ENCODE results near the gene U2AF2.

Gene U2AF2

GRCh38 chr19:55652311-55653128, 2.3 kb upstream of the U2AF2 start:
- peaks cover 13% of the 10 kb centered on the region for H3K36me3 ChIP-seq (ENCODE audit: low read depth)
- H3K4me3 ChIP-seq (ENCODE audit: severe bottlenecking): no peak overlapping the region
- no peak for ATAC-seq (ENCODE audit: low read depth)
- no peak overlapping the region for H3K27ac ChIP-seq (ENCODE audit: poor library complexity, severe bottlenecking)
- DNase-seq (ENCODE audit: low spot score): peak; percentile 67
- H3K4me1 ChIP-seq (ENCODE audit: insufficient read depth, poor library complexity, severe bottlenecking): no peaks in the 10 kb centered on the region
- no peaks in the 10 kb centered on the region for H3K9me3 ChIP-seq (ENCODE audit: severe bottlenecking)
- TF ChIP-seq CTCF (IDR thresholded peaks at IDR 0.05; ENCODE audit: poor library complexity, severe bottlenecking): no peak
- no peaks in the 10 kb centered on the region for H3K27me3 ChIP-seq (ENCODE audit: insufficient read depth, poor library complexity, severe bottlenecking)

- DNase-seq (ENCODE audit: low spot score) (peak; percentile 96), ATAC-seq (ENCODE audit: low read depth) (peak; percentile 43)
- TF ChIP-seq CTCF (IDR thresholded peaks at IDR 0.05; ENCODE audit: poor library complexity, severe bottlenecking): peak; percentile 99
- peak overlapping the region; percentile 78 for H3K4me3 ChIP-seq (ENCODE audit: severe bottlenecking)
- H3K36me3 ChIP-seq (ENCODE audit: low read depth): peaks cover 15% of the 10 kb centered on the region
- H3K9me3 ChIP-seq (ENCODE audit: severe bottlenecking): no peaks in the 10 kb centered on the region
- peak overlapping the region; percentile 93 for H3K27ac ChIP-seq (ENCODE audit: poor library complexity, severe bottlenecking)
- H3K27me3 ChIP-seq (ENCODE audit: insufficient read depth, poor library complexity, severe bottlenecking): no peaks in the 10 kb centered on the region
- H3K4me1 ChIP-seq (ENCODE audit: insufficient read depth, poor library complexity, severe bottlenecking): peaks cover 4% of the 10 kb centered on the region
These were observed 1.0 kb upstream of the U2AF2 start for GRCh38 chr19:55653651-55654322.

DNA sequence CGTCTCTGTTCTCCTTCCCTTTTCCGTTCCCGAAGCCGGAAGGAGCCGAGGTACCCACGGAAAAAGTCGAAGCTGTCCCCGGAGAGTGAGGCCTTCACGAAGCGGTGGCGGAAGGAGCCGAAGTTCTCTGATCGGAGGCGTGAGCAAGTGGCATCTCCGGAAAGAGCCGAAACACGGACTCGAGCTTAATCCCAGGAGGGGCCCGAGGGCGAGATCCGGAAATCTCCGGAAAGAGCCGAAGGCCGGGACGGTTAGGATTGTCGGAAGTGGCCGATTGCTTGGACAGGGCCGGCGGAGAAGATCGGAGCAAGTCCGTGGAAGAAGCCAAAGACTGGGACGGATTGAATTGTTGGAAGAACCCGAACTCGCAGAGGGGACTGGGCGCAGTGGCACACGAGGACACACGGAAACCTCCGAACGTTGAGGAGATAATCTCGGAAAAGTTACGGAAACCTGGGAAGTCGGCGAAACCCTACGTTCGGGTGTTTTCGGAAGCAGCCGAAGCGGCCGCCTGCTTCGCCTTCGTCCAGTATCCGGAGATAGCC, 440 bp upstream of the U2AF2 start:
- Histone ChIP-seq H3K4me3 (ENCODE audit: severe bottlenecking) (peak overlapping the region; percentile 78), H3K36me3 (ENCODE audit: low read depth) (peaks cover 21% of the 10 kb centered on the region), H3K9me3 (ENCODE audit: severe bottlenecking) (no peaks in the 10 kb centered on the region), H3K4me1 (ENCODE audit: insufficient read depth, poor library complexity, severe bottlenecking) (peaks cover 4% of the 10 kb centered on the region), H3K27me3 (ENCODE audit: insufficient read depth, poor library complexity, severe bottlenecking) (no peaks in the 10 kb centered on the region), H3K27ac (ENCODE audit: poor library complexity, severe bottlenecking) (peak overlapping the region; percentile 93)
- peak; percentile 76 for ATAC-seq (ENCODE audit: low read depth)
- TF ChIP-seq CTCF (IDR thresholded peaks at IDR 0.05; ENCODE audit: poor library complexity, severe bottlenecking): no peak
- DNase-seq (ENCODE audit: low spot score): peak; percentile 99

DNA sequence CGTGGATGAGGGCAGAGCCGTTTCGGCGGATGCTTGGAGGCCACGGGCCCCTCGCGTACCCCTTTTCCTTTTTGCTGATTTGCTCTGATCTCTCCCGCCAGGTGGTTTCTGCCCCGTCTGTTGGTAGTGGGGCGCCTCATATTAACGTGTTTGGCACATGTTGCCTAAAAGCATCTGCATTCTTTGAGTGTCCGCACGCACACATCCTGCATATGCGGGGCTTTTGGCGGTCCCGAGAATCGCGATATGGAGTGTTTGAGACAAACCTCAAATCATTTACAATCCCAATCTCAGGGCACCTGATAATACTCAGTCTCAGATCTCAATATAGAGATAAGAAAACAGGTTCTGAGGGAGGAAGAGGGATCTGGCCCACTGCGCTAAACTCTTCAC, 809 bp downstream of the U2AF2 start:
- Histone ChIP-seq H3K4me3 (ENCODE audit: severe bottlenecking) (peak overlapping the region; percentile 78), H3K9me3 (ENCODE audit: severe bottlenecking) (no peaks in the 10 kb centered on the region), H3K27ac (ENCODE audit: poor library complexity, severe bottlenecking) (peak overlapping the region; percentile 93), H3K27me3 (ENCODE audit: insufficient read depth, poor library complexity, severe bottlenecking) (no peaks in the 10 kb centered on the region), H3K4me1 (ENCODE audit: insufficient read depth, poor library complexity, severe bottlenecking) (peaks cover 4% of the 10 kb centered on the region), H3K36me3 (ENCODE audit: low read depth) (peaks cover 33% of the 10 kb centered on the region)
- ATAC-seq (ENCODE audit: low read depth) (no peak), DNase-seq (ENCODE audit: low spot score) (no peak)
- no peak for TF ChIP-seq CTCF (IDR thresholded peaks at IDR 0.05; ENCODE audit: poor library complexity, severe bottlenecking)

All from RWPE2 (cell line).